Spleen (tissue), 7 donors: ENCODE measurements around the gene VWA3B.

Experiments
- CTCF ChIP-seq, 11 experiments: fragments of 200-600 bp in 7 of 11; fragments of 450-650 bp in 4 of 11; sonication (generic) in 4 of 11; IDR thresholded peaks in 8 of 11; conservative IDR thresholded peaks in 3 of 11; 1 replicate in 7 of 11; 2 replicates in 4 of 11; pipeline versions ENCODE4 v1.4.0 to v1.8.0; 2016 to 2021; ENCODE audit warnings: antibody characterized with exemption in 11 of 11, inconsistent platforms in 4 of 11, mild to moderate bottlenecking in 1 of 11
- POLR2A ChIP-seq, 3 donors: fragments of 450-650 bp; IDR thresholded peaks; one replicate each; pipeline ENCODE4 v1.5.1; 2017; ENCODE audit warnings: antibody characterized with exemption in 3 of 3, mild to moderate bottlenecking in 1 of 3
- POLR2AphosphoS5 ChIP-seq, 3 donors: sonication (generic); formaldehyde crosslinking; IDR thresholded peaks; one replicate each; pipeline ENCODE4 v1.5.1; 2017; ENCODE audit warnings: antibody characterized with exemption in 3 of 3
- donor health status: DM: no; HTN: no; CAD: no; lungs with moderate emphysema.
- donor health status: DM: no; HTN: no; CAD: no.
- donor health status: DM: no; HTN: no; CAD: no.

- TF ChIP-seq POLR2A (IDR thresholded peaks at IDR 0.05) (no peak), CTCF (IDR thresholded peaks at IDR 0.05 in 8 of 11, conservative IDR thresholded peaks at IDR 0.05 in 3 of 11) (no peak), POLR2AphosphoS5 (IDR thresholded peaks at IDR 0.05) (no peak)
Measured at GRCh38 chr2:98301469-98301868, 214.5 kb downstream of the VWA3B start.
